ENCODE data around the gene ANAPC5.
"Not testable (repeated sequence)": the region's sequence is repeated elsewhere in the genome, so short reads cannot be mapped to it uniquely, and the experiment has no call there.

The ANAPC5 gene

DNA sequence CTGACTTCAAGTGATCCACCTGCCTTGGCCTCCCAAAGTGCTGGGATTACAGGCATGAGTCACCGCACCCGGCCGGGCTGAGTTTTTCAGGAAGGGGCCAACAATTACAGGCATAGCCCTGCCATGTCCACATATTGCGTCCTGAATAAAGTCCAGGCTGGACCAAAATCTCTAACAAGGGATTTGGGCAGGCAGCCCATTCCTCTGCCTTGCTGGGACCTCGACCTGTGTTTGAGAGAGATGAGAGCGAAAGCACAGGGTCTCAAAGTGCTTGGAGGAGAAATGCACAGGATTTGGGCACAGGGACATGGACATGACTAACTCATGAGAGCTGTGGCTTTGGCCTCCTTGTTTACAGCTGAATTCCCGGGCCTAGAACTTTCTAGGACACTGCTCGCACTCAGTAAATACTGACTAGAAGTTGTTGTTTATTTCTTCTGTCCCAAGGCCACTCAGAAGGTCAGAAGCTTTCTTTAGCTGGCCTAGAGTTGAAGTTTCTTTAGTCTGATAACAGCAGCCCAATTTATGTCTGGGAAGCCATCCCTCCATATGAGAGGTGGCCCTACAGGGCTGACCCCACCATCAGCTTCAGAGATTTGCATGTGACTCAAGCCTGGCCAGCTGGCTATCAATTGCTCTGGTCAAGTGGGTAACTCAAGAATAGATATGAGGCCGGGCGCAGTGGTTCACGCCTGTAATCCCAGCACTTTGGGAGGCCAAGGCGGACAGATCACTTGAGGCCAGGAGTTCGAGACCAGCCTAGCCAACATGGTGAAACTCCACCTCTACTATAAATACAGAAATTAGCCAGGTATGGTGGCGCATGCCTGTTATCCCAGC lies 67.4 kb downstream of the ANAPC5 start:
- DNase-seq (ENCODE audit: low read depth in 2 of 2): no peak

DNA sequence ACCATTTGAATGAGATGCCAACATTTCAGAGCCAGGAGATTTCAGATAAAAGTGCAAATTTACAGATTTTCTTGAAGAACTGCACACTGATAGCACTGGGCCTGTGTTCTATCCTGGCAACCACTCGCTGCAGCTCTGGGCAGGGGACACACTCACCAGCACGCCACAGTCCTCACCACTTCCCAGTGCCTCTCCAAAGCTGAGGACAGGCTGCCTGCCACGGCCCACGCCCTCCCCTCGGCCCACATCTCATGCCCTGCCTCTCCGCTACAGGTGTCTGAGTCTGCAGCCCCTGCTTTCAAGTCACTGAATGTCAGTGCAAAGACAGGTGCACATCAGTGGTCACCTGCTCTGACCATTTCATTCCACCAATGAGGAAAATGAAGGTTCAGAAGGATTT lies 68.4 kb downstream of the ANAPC5 start:
- DNase-seq (ENCODE audit: low read depth in 2 of 2): no peak

DNA sequence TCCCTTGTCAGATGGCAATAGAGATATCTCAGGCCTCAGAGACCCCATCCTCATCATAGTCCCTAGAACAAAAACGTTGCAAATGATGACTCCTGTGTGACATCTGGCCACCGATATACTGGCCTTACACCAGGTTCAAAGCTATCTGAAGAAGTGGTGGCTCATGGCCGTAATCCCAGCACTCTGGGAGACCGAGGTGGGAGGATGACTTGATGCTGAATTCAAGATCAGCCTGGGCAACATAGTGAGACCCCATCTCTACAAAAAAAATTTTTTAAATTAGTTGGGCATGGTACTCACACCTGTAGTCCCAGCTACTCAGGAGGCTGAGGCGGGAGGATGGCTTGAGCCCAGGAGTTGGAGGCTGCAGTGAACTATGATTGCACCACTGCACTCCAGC lies 68.8 kb downstream of the ANAPC5 start:
- DNase-seq (ENCODE audit: low read depth in 2 of 2): no peak

DNA sequence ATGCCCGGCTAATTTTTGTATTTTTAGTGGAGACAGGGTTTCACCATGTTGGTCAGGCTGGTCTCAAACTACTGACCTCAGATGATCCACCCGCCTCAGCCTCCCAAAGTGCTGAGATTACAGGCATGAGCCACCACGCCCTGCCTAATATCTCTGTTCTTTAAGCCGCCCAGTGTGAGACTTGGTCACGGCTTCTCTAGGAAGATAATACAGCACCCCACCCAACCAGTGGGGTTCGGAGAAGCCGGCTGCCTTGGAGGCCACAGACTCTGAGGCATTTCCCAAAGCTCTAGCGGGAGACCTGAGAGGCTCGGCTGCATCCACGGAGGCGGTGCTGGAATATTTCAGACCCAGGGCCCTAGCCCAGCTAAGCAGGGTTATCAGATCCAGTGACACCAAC lies 69.3 kb downstream of the ANAPC5 start:
- DNase-seq (ENCODE audit: low read depth in 2 of 2): not testable (repeated sequence)

DNA sequence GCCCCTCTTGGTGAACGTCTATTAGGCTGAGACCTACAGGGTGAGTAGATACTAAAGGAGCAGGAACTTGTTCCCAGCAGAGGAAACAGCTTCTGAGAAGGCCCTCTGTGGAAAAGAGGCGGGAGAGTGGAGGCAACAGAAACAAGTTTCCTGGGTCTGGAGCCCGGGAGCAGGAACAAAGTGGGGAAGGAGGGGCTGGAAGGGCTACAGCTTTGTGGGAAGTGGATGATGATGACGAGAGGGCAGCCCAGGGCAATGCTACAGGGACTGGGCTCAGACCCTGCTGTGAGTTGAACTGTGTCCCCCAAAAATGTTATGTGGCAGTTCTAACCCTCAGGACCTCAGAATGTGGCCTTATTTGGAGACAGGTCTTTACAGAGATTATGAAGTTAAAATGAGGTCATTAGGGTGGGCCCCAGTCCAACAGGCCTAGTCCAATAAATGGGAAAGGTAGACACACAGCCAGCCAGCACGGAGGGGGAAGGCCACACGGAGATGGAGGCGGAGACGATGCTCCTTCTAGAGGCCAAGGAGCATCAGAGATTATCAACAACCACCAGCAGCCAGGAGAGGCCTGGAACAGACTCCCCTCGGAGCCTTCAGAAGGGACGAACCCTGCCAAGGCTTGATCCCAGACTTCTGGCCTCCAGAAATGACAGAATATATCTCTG lies 70.0 kb downstream of the ANAPC5 start:
- DNase-seq (ENCODE audit: low read depth in 2 of 2): no peak

DNA sequence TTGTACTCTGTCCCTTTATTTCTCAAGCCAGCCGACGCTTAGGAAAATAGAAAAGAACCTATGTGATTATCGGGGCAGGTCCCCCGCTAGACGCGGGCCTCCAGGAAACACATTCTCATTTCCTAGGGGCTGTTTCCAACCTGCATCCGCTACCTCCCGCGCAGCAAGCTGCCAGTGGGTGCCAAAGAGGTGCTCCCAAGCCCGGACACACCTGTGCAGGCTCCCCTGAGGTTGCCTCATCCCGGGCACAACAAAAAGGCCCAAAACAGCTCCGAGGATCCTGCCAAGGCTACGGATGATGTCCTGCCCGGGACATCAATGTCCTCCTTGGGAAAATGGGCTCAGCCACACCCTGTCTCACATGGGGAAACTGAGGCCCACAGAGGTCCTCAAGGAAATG lies 71.1 kb downstream of the ANAPC5 start:
- DNase-seq (ENCODE audit: low read depth in 2 of 2): not testable (repeated sequence)

DNA sequence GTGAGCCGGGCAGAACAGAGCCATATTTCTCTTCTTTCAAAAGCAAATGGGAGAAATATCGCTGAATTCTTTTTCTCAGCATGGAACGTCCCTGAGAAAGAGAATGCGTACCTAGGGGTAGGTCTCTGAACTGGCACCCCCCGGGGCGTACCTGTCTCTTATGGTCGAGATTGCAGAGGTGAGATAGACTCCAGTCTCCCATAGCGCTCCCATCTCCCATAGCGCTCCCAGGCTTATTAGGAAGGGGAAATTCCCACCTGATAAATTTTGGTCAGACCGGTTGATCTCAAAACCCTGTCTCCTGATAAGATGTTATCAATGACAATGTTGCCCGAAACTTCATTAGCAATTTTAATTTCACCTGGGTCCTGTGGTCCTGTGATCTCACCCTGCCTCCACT lies 71.7 kb downstream of the ANAPC5 start:
- DNase-seq (ENCODE audit: low read depth in 2 of 2): not testable (repeated sequence)

DNA sequence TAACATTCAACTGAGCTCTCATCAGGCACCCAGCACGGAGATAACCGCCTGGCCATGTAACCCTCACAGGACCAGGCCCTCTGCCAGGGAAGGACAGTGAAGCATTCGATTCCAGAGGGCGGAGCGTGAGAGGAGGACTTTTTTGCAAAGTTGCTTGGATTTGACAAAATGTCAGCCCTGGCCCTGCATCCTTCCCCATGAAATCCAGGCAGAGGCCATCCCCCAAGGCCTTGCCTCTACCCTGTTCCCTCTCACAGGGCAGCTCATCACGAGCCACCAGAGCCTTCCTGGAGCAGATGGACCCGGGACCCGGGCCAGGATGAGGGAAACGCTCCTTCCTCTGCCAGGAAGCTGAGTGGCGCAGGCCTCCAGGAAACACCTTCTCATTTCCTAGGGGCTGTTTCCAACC lies 72.7 kb downstream of the ANAPC5 start:
- DNase-seq (ENCODE audit: low read depth in 2 of 2): no peak

DNA sequence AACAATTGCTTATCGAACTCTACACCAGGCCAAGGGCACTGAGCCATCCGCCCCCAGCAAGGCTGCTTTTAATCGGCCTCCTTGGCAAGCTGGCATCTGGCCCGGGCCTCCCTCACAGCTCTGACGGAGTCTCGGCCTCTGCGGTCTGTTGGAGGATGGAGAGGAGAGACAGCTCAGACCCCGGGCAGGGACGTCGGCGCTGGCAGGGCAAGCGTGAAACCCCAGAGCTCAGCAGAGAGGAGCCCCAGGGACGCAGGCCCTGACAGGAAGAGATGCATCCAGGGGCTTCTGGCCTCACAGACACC lies 73.2 kb downstream of the ANAPC5 start:
- DNase-seq (ENCODE audit: low read depth in 2 of 2): no peak

DNA sequence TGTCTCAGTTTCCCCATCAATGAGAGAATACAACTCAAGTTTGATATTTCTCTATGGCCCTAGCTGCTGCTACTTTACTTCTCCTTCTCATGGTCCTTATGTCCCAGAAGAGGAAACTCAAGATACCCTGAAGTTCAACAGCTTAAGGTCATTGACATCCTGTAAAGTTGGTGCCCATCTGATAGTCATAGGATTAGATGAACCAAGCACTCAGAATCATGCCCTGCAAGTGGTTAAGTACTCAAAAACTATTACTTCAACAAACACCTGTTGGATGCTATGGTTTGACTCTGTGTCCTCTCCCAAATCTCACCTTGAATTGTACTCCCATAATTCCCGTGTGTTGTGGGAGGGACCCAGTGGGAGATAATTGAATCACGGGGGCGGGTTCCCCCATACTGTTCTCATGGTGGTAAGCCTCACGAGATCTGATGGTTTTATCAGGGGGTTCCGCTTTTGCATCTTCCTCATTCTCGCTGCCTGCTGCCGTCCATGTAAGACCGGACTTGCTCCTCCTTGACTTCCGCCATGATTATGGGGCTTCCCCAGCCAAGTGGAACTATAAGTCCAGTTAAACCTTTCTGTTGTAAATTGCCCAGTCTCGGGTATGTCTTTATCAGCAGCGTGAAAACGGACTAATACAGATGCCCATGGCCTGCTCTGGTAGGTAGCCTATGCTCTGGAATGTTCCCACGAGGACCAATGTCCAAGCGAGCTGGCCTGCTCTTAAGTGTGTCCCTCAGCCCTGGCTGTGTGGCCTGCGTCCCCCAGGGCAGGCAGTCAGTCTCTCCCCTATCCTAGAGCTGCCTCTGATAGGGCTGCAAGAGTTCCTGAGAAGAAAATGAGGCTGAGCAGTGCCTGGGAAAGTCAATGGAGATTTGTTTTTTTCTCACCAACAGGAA lies 73.8 kb downstream of the ANAPC5 start:
- no peak for DNase-seq (ENCODE audit: low read depth in 2 of 2)

DNA sequence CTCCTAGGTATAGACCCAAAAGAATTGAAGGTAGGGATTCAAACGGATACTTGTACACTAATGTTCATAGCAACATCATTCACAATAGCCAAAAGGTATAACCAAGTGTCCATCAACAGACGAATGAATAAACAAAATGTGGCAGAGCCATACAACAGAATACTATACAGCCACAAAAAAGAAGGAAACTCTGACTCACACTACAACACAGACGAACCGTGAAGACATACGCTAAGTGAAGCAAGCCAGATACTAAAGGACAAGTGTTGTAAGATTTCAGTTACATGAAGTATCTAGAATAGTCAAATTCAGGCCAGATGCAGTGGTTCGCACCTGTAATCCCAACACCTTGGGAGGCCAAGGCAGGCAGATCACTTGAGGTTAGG lies 74.8 kb downstream of the ANAPC5 start:
- no peak for DNase-seq (ENCODE audit: low read depth in 2 of 2)

DNA sequence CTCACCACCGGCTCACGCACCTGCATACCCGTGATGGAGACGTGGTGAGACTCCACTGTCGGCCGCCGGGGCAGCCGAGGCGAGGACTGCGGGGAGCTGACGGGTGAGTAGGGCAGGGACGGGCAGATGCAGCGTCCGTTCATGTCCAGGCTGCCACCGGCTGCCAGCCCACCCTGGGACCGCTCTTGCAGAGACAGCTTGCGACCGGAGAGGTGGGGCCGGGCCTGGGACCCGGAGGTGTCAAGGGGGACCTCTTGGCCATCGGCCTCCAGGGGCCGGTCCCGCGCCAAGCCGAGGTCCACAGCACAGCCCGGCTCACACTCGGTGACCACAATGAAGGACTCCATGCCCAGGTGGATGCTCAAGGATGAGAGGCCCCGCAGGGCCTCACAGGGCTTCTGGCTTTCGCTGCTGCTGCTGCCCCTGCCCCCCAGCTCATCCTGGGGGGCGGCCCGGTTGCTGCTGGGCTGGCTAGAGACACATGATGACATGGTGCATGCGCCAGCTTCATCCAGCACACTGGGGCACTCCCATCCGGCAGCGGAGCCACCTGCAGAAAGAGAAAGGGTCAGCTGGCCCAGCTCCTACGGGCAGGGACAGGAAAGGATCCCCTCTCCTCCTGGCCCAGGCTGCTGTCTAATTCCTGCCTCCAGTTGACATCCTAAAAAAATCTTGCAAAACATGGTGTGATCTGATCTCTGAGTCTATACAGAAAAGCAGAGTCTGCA lies 78.0 kb downstream of the ANAPC5 start:
- no peak for DNase-seq (ENCODE audit: low read depth in 2 of 2)

DNA sequence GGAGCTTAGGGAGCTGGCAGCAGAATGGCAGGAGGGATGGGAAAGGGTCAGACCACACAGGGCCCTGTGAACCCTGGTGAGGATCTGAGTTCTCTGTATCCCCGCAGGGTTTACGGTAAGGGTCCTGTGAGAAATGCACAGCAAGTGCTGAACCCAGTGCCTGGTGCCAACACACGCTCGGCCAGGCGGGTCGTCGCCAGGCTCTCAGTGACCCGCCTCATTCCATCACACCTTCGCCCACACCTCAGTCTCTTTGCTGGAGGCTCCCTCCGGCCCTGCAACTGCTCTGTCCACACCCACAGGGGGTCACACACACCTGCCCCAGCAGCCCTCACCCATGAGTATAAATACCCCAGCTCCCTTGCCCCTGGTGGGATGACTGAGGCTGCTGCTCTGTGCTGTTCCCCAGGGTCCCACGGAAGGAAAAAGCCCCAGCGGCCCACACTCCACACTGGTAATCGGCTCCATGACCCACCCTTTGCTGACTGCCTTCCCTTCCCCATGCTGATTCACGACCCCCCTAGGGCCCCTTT lies 78.8 kb downstream of the ANAPC5 start:
- no peak for DNase-seq (ENCODE audit: low read depth in 2 of 2)

DNA sequence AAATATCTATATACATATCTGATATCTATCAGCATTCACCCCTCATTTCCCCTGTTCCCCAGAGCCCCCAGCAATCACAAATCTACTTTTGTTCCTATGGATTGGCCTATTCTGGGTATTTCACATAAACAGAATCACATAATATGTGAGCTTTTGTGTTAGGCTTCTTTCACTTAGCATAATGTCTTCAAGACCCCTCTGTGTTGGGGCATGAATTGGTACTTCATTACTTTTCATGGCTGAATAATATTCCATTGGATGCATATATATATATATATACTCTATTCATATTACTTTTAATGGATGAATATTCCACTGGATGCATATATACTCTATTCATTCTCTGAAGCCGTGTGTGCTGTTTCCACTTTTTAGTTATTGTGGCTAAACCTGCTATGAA lies 84.4 kb downstream of the ANAPC5 start:
- no peak for DNase-seq (ENCODE audit: low read depth in 2 of 2)

DNA sequence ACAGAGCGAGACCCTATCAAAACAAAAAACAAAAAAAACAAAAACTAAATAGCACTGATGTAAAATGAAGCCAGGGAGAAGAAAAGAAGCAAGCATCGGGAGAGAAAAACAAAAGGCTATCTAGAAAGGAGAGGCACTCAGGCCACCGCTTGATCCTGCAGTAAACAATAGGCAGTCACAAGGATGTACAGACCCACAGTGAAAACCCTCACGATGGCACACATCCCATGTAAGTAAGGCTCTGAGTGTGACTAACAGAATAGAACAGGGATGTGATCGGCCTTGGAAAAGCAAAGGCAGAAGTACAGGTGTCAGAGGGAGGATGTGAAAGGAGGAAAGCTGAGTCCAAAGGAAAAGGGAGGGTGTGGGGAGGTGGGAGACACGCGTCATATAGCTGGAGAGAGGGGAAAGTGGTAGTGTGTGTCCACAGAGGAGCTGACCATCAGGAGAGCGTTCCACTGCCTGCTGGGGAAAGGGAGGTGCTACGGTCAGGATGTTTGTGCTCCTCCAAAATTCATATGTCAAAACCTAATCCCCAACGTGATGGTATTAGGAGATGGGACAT lies 87.2 kb downstream of the ANAPC5 start:
- DNase-seq (ENCODE audit: low read depth in 2 of 2): no peak

DNA sequence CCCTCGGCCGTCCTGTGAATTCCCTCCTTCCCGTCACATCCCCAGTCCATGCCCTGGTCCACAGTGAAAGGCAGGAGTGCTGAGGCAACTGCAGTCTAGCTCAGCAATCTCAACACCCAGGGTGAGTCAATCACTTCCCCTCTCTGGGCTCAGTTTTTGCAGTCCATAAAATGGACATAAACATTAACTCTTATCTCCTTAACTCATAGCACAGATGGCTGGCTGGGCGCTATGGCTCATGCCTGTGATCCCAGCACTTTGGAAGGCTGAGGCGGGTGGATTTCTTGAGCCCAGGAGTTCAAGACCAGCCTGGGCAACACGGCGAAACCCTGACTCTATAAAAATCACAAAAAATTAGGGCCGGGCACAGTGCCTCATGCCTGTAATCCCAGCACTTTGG lies 88.1 kb downstream of the ANAPC5 start:
- DNase-seq (ENCODE audit: low read depth in 2 of 2): no peak

DNA sequence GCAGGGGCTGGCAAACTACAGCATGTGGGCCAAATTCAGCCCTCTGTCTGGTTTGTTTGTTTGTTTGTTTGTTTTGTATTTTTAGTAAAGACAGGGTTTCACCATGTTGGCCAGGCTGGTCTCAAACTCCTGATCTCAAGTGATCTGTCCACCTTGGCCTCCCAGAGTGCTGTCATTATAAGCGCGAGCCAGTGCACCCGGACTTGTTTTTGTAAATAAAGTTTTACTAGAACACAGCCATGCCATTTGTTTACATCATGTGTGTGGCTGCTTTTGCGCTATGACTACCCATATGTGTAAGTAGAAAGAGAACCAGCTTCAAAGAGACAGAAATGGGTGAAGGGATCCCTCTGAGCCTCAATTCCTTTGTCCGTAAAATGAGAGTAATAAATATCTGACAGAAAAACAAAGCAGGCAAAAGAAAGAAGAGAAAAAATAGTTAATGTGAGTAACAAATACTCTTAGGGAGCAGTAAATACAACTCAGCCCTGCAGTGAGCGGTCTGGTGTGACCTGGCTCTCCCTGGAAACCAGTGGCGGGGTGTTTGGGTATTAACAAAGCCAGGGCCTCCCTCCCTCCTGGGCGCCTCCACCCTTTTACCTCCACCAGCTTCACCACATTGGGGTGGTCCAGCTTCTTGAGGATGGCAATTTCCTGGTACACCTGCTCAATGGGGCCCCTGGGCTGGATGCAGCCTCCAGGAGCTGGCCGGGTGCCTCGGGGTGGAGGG lies 88.8 kb downstream of the ANAPC5 start:
- no peak for DNase-seq (ENCODE audit: low read depth in 2 of 2)

DNA sequence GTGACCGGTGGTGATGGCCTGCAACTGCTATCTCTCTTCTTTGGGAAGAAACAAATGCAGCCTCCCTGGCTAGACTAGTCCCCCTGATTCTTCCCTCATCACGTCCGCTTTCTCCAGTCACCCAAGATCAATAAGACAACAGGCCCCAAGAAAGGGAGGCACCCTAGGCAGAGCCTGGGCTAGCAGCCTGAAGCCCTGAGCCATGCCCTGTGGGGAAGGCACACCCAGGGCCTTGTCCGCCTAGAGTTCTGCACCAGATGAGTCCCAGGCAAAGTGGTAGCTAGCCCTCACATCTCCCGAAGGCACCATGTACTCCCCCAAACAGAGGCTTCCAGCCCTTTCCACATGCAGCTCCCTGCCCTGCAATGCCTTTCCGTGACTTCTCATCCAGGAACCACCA lies 90.8 kb downstream of the ANAPC5 start:
- no peak for DNase-seq (ENCODE audit: low read depth in 2 of 2)

DNA sequence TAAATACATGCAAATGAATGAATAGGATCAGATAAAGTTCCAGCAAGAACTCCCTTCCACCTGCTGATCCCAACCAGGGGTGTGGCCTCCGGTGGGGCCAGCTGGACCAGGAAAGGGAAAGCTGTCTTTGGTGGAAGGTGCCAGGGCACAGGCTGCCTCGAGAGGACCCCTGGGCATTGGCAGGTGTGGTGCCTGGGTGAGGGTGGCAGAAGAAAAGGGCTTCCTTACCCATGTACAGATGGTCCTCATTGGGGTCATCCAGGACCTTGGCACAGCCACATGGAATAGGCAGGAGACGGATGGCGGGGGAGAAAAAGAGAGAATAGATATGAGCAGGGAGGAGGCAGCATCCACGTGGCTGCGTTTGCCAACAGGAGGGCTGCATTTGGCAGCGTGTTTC lies 92.1 kb downstream of the ANAPC5 start:
- no peak for DNase-seq (ENCODE audit: low read depth in 2 of 2)

DNA sequence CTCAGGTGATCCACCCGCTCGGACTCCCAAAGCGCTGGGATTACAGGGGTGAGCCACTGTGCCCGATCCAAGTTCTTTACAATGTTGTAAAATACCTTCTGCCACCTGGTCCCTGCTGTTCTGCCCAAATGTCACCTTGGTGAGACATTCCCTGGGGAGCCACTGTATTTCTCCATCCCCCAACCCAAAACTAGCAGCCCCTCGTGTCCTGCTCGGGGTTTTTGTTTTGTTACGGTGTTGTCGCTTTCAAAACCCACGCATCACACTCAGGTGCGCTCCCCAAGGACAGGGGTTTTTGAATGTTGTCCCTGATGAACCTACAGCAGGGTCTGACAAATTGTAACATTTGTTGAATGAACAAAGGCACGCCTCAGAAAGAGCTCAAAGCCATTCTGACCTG lies 93.1 kb downstream of the ANAPC5 start:
- DNase-seq (ENCODE audit: low read depth in 2 of 2): no peak

Measured in activated CD8-positive, alpha-beta memory T cell treated with anti-CD3 and anti-CD28 coated beads for 4 hours (primary cell).